ENCODE results near the gene SPATA20.

Gene SPATA20

GRCh38 chr17:50594892-50595291 lies 47.9 kb downstream of the SPATA20 start:
- Histone ChIP-seq H3K36me3 (ENCODE audit: control insufficient read depth, insufficient read depth, low read length) (no peaks in the 10 kb centered on the region), H3K27me3 (replicated peaks; ENCODE audit: control insufficient read depth, insufficient read depth, low read length) (no peaks in the 10 kb centered on the region; the same call in 1 of the 2 replicates)
- TF ChIP-seq, protein P1, sequence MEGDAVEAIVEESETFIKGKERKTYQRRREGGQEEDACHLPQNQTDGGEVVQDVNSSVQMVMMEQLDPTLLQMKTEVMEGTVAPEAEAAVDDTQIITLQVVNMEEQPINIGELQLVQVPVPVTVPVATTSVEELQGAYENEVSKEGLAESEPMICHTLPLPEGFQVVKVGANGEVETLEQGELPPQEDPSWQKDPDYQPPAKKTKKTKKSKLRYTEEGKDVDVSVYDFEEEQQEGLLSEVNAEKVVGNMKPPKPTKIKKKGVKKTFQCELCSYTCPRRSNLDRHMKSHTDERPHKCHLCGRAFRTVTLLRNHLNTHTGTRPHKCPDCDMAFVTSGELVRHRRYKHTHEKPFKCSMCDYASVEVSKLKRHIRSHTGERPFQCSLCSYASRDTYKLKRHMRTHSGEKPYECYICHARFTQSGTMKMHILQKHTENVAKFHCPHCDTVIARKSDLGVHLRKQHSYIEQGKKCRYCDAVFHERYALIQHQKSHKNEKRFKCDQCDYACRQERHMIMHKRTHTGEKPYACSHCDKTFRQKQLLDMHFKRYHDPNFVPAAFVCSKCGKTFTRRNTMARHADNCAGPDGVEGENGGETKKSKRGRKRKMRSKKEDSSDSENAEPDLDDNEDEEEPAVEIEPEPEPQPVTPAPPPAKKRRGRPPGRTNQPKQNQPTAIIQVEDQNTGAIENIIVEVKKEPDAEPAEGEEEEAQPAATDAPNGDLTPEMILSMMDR (IDR thresholded peaks at IDR 0.05; ENCODE audit: insufficient read depth, low read length, poor library complexity, severe bottlenecking) = no peak

DNA sequence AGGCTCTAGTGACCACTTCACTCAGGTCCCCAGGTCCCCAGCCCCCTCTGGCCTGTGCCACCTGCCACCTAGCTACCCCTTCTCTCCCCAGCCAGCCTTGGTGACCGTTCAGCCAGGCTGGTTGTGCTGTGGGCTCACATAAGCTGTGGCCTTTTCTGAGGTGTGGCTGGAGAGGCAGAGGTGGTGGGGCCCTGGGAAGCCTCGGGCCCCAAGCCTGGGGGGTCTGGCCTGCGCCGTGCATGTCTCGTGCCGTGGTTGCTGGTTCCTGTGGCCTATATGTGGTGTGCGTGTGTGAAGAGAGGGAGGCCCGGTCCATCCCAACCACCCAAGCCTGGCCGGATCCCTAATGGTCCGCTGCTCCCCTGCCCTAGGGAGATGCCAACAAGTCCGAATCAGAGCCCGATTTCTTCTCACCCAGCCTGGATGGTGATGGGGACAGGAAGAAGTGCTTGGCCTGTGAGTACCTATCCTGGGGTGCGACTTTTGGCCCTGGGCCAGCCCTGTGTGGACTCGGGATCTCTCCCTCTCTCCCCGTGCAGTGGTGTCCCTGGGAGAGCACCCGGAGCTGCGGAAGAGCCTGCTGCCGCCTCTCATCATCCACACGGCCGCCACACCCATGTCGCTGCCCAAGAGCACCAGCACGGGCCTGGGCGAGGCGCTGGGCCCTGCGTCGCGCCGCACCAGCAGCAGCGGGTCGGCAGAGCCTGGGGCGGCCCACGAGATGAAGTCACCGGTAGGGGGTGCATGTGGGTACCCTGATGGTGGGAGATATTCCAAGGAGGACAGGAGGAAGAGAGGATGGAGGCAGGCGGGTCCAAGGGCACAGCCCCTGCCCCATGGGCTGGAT lies 49.4 kb downstream of the SPATA20 start:
- no peaks in the 10 kb centered on the region; the same call in 1 of the 2 replicates for H3K27me3 ChIP-seq (replicated peaks; ENCODE audit: control insufficient read depth, insufficient read depth, low read length)
- no peak for DNase-seq (ENCODE audit: extremely low read depth, insufficient read length)
- H3K36me3 ChIP-seq (ENCODE audit: control insufficient read depth, insufficient read depth, low read length) = no peaks in the 10 kb centered on the region
- TF ChIP-seq, protein P1 (IDR thresholded peaks at IDR 0.05; ENCODE audit: insufficient read depth, low read length, poor library complexity, severe bottlenecking) = peak; percentile 11
- no peak overlapping the region for H3K4me3 ChIP-seq (replicated peaks; ENCODE audit: low read depth, low read length)

More at GRCh38 chr17:50594892-50595291, 47.9 kb downstream of the SPATA20 start:
- H3K4me3 ChIP-seq (replicated peaks; ENCODE audit: low read depth, low read length) = no peak overlapping the region
- no peak for DNase-seq (ENCODE audit: extremely low read depth, insufficient read length)

- TF ChIP-seq, protein P1 (IDR thresholded peaks at IDR 0.05; ENCODE audit: insufficient read depth, low read length, poor library complexity, severe bottlenecking) = no peak
- Histone ChIP-seq H3K27me3 (replicated peaks; ENCODE audit: control insufficient read depth, insufficient read depth, low read length) (no peaks in the 10 kb centered on the region; the same call in 1 of the 2 replicates), H3K4me3 (replicated peaks; ENCODE audit: low read depth, low read length) (no peak overlapping the region), H3K36me3 (ENCODE audit: control insufficient read depth, insufficient read depth, low read length) (no peaks in the 10 kb centered on the region)
- no peak for DNase-seq (ENCODE audit: extremely low read depth, insufficient read length)
Observed at GRCh38 chr17:50598487-50598886, 51.5 kb downstream of the SPATA20 start.

GRCh38 chr17:50599606-50600005 lies 52.6 kb downstream of the SPATA20 start:
- Histone ChIP-seq H3K36me3 (ENCODE audit: control insufficient read depth, insufficient read depth, low read length) (no peaks in the 10 kb centered on the region), H3K27me3 (replicated peaks; ENCODE audit: control insufficient read depth, insufficient read depth, low read length) (peaks cover 2% of the 10 kb centered on the region), H3K4me3 (replicated peaks; ENCODE audit: low read depth, low read length) (no peak overlapping the region)
- TF ChIP-seq, protein P1 (IDR thresholded peaks at IDR 0.05; ENCODE audit: insufficient read depth, low read length, poor library complexity, severe bottlenecking) = no peak
- DNase-seq (ENCODE audit: extremely low read depth, insufficient read length) = no peak

GRCh38 chr17:50601823-50602375 lies 54.9 kb downstream of the SPATA20 start:
- H3K27me3 ChIP-seq (replicated peaks; ENCODE audit: control insufficient read depth, insufficient read depth, low read length) = peaks cover 2% of the 10 kb centered on the region
- TF ChIP-seq, protein P1 (IDR thresholded peaks at IDR 0.05; ENCODE audit: insufficient read depth, low read length, poor library complexity, severe bottlenecking) = no peak
- no peak overlapping the region for H3K4me3 ChIP-seq (replicated peaks; ENCODE audit: low read depth, low read length)
- no peaks in the 10 kb centered on the region for H3K36me3 ChIP-seq (ENCODE audit: control insufficient read depth, insufficient read depth, low read length)
- no peak for DNase-seq (ENCODE audit: extremely low read depth, insufficient read length)

All from GM06990 (cell line).